LNCaP clone FGC (cell line): Measurements from ENCODE around the gene UBE2J2.

Experiments used
- DNase-seq: peaks from one replicate; pipeline ENCODE4 v3.0.0-alpha.2; 2011; ENCODE audit warnings: low read depth
- H3K4me3 ChIP-seq: 2 replicates; pipeline ENCODE4 v1.5.1; 2011; ENCODE audit warnings: mild to moderate bottlenecking, low read depth, low read length, control low read depth
- TF ChIP-seq, protein P1 (sequence below): IDR thresholded peaks from 2 replicates; pipeline ENCODE4 v1.5.1; 2012; ENCODE audit warnings: mild to moderate bottlenecking; ENCODE audit not compliant: control insufficient read depth, insufficient read depth; ENCODE audit errors: extremely low read depth

The UBE2J2 gene

GRCh38 chr1:1298861-1299685 is 25.4 kb upstream of the UBE2J2 start:
- DNase-seq: no peak
- H3K4me3 ChIP-seq: no peak overlapping the region
- TF ChIP-seq, protein P1, sequence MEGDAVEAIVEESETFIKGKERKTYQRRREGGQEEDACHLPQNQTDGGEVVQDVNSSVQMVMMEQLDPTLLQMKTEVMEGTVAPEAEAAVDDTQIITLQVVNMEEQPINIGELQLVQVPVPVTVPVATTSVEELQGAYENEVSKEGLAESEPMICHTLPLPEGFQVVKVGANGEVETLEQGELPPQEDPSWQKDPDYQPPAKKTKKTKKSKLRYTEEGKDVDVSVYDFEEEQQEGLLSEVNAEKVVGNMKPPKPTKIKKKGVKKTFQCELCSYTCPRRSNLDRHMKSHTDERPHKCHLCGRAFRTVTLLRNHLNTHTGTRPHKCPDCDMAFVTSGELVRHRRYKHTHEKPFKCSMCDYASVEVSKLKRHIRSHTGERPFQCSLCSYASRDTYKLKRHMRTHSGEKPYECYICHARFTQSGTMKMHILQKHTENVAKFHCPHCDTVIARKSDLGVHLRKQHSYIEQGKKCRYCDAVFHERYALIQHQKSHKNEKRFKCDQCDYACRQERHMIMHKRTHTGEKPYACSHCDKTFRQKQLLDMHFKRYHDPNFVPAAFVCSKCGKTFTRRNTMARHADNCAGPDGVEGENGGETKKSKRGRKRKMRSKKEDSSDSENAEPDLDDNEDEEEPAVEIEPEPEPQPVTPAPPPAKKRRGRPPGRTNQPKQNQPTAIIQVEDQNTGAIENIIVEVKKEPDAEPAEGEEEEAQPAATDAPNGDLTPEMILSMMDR: no peak

GRCh38 chr1:1297802-1298424 is 24.3 kb upstream of the UBE2J2 start:
- DNase-seq: no peak
- TF ChIP-seq, protein P1: no peak
- H3K4me3 ChIP-seq: no peak overlapping the region

DNA sequence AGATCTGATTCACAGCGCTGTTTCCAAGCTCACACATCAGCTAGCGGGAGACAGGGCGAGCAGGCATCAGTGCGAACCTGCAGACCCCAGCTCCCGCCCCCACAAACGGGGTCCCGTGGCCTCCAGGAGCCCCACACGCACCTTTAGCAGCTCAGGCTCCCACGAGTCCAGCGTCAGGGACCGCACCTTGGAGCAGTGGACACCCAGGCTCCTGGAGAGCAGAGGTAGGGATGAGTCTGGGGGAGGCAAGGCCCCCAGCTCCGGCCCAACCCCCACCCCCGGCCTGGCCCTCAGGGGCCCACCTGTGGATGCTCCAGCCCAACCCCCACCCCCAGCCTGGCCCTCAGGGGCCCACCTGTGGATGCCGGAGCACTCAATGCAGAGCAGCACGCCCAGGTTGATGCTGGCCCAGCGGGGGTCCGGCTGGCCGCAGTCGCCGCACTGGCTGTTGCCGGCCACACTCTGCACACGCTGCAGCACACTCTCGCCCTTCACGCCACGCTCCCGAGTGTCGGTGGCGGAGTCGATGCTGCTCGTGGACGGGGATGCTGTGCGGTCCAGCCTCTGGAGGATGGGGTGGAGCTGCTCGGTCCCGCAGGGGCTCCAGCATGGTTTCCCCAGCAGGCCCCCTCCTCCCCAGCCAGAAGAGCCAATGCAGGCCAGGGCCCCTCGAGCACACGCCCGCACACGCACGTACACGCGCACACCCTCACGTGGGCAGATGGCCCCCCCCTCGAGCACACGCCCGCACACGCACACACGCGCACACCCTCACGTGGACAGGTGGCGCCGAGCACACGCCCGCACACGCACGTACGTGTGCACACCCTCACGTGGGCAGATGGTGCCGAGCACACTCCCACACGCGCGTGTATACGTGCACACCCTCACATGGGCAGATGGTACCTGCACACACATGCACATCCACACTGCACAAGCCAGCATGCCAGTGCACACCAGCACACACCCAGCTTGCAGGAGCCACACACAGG is 22.7 kb upstream of the UBE2J2 start:
- TF ChIP-seq, protein P1: no peak
- DNase-seq: no peak
- no peak overlapping the region for H3K4me3 ChIP-seq

- H3K4me3 ChIP-seq: no peak overlapping the region
- TF ChIP-seq, protein P1: no peak
- no peak for DNase-seq
Observed at GRCh38 chr1:1295154-1295923, 21.7 kb upstream of the UBE2J2 start.

GRCh38 chr1:1294250-1294890 is 20.7 kb upstream of the UBE2J2 start:
- no peak for DNase-seq
- TF ChIP-seq, protein P1: no peak
- no peak overlapping the region for H3K4me3 ChIP-seq
